Loucy (cell line): ENCODE results near the gene DSCAM.

Source experiments
- CTCF ChIP-seq: fragments of 200-600 bp; sonication (generic); conservative IDR thresholded peaks from 2 replicates; pipeline ENCODE4 v1.5.1; 2014; ENCODE audit warnings: mild to moderate bottlenecking, antibody characterized with exemption, low read length
- EZH2phosphoT487 ChIP-seq: fragments of 200-600 bp; IDR thresholded peaks from 2 replicates; pipeline ENCODE4 v1.6.1; 2018; ENCODE audit warnings: antibody characterized with exemption, mild to moderate bottlenecking, moderate library complexity, borderline replicate concordance

GRCh38 chr21:40646651-40647050, 200.3 kb downstream of the DSCAM start:
- TF ChIP-seq CTCF (no peak), EZH2phosphoT487 (no peak)
